Activated CD8-positive, alpha-beta T cell treated with anti-CD3 and anti-CD28 coated beads for 36 hours (primary cell): ENCODE measurements around the gene RRP7A. TPM values are rescaled to one million over a fixed set of nuclear protein-coding genes. Genes with fewer than 3 reads are reported as not detected.
"Not testable (repeated sequence)": the region's sequence is repeated elsewhere in the genome, so short reads cannot be mapped to it uniquely, and the experiment has no call there.

Experiments
- ATAC-seq: fragments of 200-7000 bp; cut with Tn5 transposase; one replicate; pipeline ENCODE4 v1.10.0; 2021; ENCODE audit warnings: mild to moderate bottlenecking, moderate library complexity
- CTCF ChIA-PET: fragments of 350-600 bp; sonication (Branson Sonifier 250); formaldehyde crosslinking; loops from one replicate; lab custom pipeline; 2021; ENCODE audit warnings: antibody characterized with exemption; lab: Charles Lee
- POLR2A ChIA-PET: fragments of 350-600 bp; sonication (Branson Sonifier 250); formaldehyde crosslinking; loops from one replicate; lab custom pipeline; 2021; ENCODE audit warnings: antibody characterized with exemption; lab: Charles Lee
- DNase-seq: peaks from one replicate; pipeline ENCODE4 v3.0.0-alpha.2; 2020
- H3K27ac Mint-ChIP-seq: one replicate; pipeline ENCODE4 v1.8.0; 2021; ENCODE audit warnings: mild to moderate bottlenecking, mixed read lengths
- H3K27me3 Mint-ChIP-seq: one replicate; pipeline ENCODE4 v1.8.0; 2021; ENCODE audit warnings: mixed read lengths
- H3K36me3 Mint-ChIP-seq: one replicate; pipeline ENCODE4 v1.8.0; 2021; ENCODE audit warnings: low read depth, mixed read lengths
- H3K4me1 Mint-ChIP-seq: one replicate; pipeline ENCODE4 v1.8.0; 2021; ENCODE audit warnings: low read depth, mixed read lengths
- H3K4me3 Mint-ChIP-seq: one replicate; pipeline ENCODE4 v1.8.0; 2021; ENCODE audit warnings: mild to moderate bottlenecking, moderate library complexity, mixed read lengths
- H3K9me3 Mint-ChIP-seq: one replicate; pipeline ENCODE4 v1.8.0; 2021; ENCODE audit warnings: mixed read lengths
- CTCF ChIP-seq: fragments of 200-600 bp; IDR thresholded peaks from one replicate; pipeline ENCODE4 v1.8.0; 2022; ENCODE audit warnings: antibody characterized with exemption, mild to moderate bottlenecking
- intact Hi-C: fragments of 100-400 bp; cut with micrococcal nuclease; formaldehyde crosslinking; loops from one replicate; pipeline ENCODE4 v1.10.0; 2022
- total RNA-seq, 2 experiments: library from RNA; stranded (reverse); gene quantifications; one replicate each; pipeline ENCODE4 v1.2.3, GENCODE V29; 2021

RRP7A gene
- total RNA-seq, 2 experiments from 2014 or later: 120 to 126 TPM

GRCh38 chr22:42500836-42501179, 18.8 kb downstream of the RRP7A start:
- DNase-seq (no peak), ATAC-seq (no peak)
- no peak overlapping the region for H3K27ac Mint-ChIP-seq
- H3K4me1 Mint-ChIP-seq: peaks cover 13% of the 10 kb centered on the region
- CTCF ChIA-PET: no interaction called here
- TF ChIP-seq CTCF: no peak
- H3K4me3 Mint-ChIP-seq: peak overlapping the region; percentile 44
- POLR2A ChIA-PET: interaction anchor here (0.7 kb wide), 1 partner anchor 113 kb away, joined by 3 read pairs; the partner anchor contains the start of gene POLDIP3
- H3K27me3 Mint-ChIP-seq: no peaks in the 10 kb centered on the region
- no peaks in the 10 kb centered on the region for H3K9me3 Mint-ChIP-seq
- intact Hi-C loops: no loop called here
- H3K36me3 Mint-ChIP-seq: no peaks in the 10 kb centered on the region

GRCh38 chr22:42500161-42500835, 19.3 kb downstream of the RRP7A start:
- Mint-ChIP-seq H3K9me3 (no peaks in the 10 kb centered on the region), H3K27me3 (no peaks in the 10 kb centered on the region), H3K27ac (no peak overlapping the region), H3K36me3 (no peaks in the 10 kb centered on the region), H3K4me3 (peak overlapping the region; percentile 44), H3K4me1 (peaks cover 13% of the 10 kb centered on the region)
- ChIA-PET CTCF (no interaction called here), POLR2A (interaction anchor here (0.7 kb wide), 1 partner anchor 114 kb away, joined by 3 read pairs; the partner anchor contains the start of gene POLDIP3)
- no peak for TF ChIP-seq CTCF
- DNase-seq (peak; percentile 85), ATAC-seq (peak; percentile 96)
- intact Hi-C loops: no loop called here

GRCh38 chr22:42499773-42500160, 19.8 kb downstream of the RRP7A start:
- peaks cover 13% of the 10 kb centered on the region for H3K4me1 Mint-ChIP-seq
- POLR2A ChIA-PET, H3K27me3 Mint-ChIP-seq, H3K36me3 Mint-ChIP-seq, H3K27ac Mint-ChIP-seq, DNase-seq, intact Hi-C loops, H3K9me3 Mint-ChIP-seq, H3K4me3 Mint-ChIP-seq, ATAC-seq: not testable (repeated sequence)
- CTCF ChIA-PET: interaction anchor here (0.8 kb wide), 1 partner anchor 27 kb away, joined by 3 read pairs; no protein-coding TSS in a partner anchor

- POLR2A ChIA-PET, intact Hi-C loops, ATAC-seq, H3K9me3 Mint-ChIP-seq, H3K4me3 Mint-ChIP-seq, H3K27ac Mint-ChIP-seq, H3K36me3 Mint-ChIP-seq, DNase-seq, H3K27me3 Mint-ChIP-seq, CTCF ChIA-PET: not testable (repeated sequence)
- H3K4me1 Mint-ChIP-seq: peaks cover 11% of the 10 kb centered on the region
Measured at GRCh38 chr22:42495533-42496141, 24.0 kb downstream of the RRP7A start.

GRCh38 chr22:42493393-42493792, 26.2 kb downstream of the RRP7A start:
- H3K9me3 Mint-ChIP-seq: no peaks in the 10 kb centered on the region
- ChIA-PET CTCF (no interaction called here), POLR2A (no interaction called here)
- no peaks in the 10 kb centered on the region for H3K27me3 Mint-ChIP-seq
- DNase-seq: no peak
- ATAC-seq: no peak
- H3K36me3 Mint-ChIP-seq: no peaks in the 10 kb centered on the region
- intact Hi-C loops: no loop called here
- H3K4me3 Mint-ChIP-seq: no peak overlapping the region
- H3K4me1 Mint-ChIP-seq: peaks cover 2% of the 10 kb centered on the region
- H3K27ac Mint-ChIP-seq: no peak overlapping the region
- no peak for TF ChIP-seq CTCF

- Mint-ChIP-seq H3K36me3 (no peaks in the 10 kb centered on the region), H3K27me3 (no peaks in the 10 kb centered on the region), H3K9me3 (no peaks in the 10 kb centered on the region), H3K4me3 (no peak overlapping the region), H3K4me1 (no peaks in the 10 kb centered on the region), H3K27ac (no peak overlapping the region)
- TF ChIP-seq CTCF: no peak
- DNase-seq (no peak), ATAC-seq (no peak)
- ChIA-PET CTCF (no interaction called here), POLR2A (no interaction called here)
- intact Hi-C loops: no loop called here
Measured at GRCh38 chr22:42492323-42492690, 27.3 kb downstream of the RRP7A start.
